ENCODE results near the gene MAD1L1.

MAD1L1 gene

DNA sequence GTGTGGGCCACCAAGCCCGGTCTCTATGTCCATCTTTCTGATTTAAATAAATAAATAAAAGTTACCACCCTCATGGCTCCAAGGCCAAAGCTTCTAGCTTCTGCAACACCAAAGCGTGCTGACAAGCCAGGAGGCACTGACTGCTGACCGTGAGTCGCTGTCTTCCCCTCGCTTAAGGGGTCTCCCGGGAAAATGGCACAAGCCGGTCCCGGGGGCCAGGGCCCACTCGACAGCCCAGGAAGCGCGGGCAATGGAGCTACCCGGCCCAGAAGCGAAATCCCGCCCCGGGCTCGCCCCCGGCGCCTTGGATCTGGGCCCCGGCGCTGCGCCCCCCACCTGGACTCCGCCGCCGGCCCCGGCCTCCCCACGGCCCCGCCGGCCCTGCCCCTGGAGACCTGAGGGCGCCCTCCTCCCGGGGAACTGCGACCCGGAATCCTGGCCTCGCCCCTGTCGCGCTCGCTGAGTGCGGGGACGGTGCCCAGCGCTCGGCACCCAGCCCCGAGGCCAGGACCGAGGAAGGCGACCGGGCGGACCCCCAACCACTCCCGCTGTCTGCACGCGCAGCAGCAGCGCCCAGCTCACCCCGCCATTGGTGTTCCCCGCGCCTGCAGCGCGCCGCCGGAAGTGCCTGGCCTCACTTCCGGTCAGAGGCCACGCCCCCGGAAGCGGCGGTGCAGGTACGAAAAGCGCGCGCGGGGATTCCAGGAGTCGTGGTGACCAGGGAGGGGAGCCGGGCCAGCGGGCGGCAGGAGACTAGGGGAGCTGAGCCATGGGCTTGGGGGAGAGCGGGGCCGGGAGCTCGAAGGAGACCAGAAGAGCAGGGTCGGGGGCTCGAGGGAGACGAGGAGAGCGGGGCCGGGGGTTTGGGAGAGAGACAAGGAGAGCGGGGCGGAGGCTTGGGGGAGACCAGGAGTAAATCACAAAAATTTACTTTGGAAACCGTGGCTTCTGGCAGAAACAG is 9.1 kb upstream of the MAD1L1 start, which contains the start of the genes MRM2 and NUDT1:
Gene MRM2 (minus strand): TSS at position 626 of the 961 bp plus-strand sequence. CDS start 36 bp downstream, at position 590.
Gene NUDT1 (plus strand): TSS at position 647 of the 961 bp plus-strand sequence. CDS start 2,349 bp downstream, outside the sequence.
- peak; percentile 68 for DNase-seq

DNA sequence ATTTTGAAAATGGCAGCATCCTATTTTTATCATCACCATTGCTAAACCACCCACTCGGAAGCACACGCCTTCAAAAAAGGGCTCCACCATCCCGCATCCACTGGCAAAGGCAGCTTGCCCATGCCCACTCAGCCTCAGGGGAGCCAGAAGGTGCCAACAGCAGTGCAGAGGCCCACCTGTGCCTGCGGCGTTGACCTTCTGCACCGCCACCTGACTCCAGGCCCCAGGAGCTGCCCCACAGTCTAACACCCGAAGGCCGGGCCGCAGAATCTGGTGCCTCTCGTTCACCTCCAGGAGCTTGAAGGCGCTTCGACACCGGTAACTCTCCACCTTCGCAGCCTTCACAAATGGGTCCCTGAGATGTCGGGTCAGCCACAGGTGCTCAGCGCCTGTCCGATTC is 6.5 kb upstream of the MAD1L1 start:
- DNase-seq, result no peak

- DNase-seq, result no peak
Measured at GRCh38 chr7:2237109-2237602, 4.4 kb upstream of the MAD1L1 start.

- DNase-seq, result no peak
Measured at GRCh38 chr7:2233926-2234325, 1.2 kb upstream of the MAD1L1 start.

DNA sequence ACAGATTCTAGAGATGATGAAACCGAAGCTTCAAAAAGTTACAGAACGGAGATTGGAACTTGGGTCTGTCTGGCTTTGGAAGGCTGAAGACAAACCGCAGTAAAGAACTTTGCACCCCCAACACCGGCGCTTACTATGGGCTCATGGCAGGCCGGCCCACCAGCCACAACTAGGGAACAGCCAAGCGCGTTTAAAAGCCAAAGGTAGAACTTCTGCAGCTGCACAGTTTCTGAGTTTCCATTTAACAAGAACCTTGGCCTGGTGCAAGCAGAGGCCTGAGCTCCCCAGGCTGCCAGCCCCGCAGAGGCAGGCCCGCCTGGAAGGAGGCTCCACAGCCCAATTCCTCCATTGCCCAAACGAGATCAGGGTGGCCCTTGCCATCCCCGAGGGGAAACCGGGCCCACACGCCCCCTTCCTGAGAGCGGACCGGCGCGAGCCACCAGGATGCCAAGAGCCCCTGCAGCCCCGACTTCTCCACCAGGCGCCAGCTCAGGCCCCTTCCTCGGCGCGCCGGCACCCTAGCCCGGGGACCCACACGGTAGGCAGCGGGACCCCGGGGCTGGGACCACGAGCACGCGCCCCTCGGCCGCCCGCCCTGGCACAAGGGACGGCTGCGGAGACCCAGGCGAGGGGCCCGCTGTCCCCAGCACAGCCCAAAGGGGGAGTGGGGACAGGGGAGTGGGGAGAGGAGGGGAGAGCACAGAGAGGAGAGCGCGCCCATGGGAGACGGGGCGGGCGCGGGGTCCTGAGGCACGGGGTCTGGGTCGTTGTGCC is 566 bp downstream of the MAD1L1 start:
- no peak for DNase-seq

GRCh38 chr7:2230882-2231281 is 1.9 kb downstream of the MAD1L1 start:
- DNase-seq, result no peak

GRCh38 chr7:2230226-2230625 is 2.5 kb downstream of the MAD1L1 start:
- no peak for DNase-seq

GRCh38 chr7:2229467-2229866 is 3.3 kb downstream of the MAD1L1 start:
- no peak for DNase-seq

DNA sequence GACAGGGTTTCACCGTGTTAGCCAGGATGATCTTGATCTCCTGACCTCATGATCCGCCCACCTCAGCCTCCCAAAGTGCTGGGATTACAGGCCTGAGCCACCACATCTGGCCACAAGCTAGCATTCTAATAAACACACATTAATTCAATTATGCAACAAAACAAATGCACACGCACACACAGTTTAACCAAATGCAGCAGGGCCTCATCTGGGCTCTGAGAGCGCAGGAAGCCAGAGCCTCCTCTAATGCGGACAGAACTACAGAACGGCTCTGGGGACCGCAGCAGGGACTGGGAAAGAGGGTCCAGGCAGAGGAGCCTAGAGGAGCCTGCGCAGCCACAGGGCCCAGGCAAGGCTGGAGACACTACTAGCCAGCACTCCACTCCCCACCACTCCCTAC is 3.8 kb downstream of the MAD1L1 start:
- no peak for DNase-seq

DNA sequence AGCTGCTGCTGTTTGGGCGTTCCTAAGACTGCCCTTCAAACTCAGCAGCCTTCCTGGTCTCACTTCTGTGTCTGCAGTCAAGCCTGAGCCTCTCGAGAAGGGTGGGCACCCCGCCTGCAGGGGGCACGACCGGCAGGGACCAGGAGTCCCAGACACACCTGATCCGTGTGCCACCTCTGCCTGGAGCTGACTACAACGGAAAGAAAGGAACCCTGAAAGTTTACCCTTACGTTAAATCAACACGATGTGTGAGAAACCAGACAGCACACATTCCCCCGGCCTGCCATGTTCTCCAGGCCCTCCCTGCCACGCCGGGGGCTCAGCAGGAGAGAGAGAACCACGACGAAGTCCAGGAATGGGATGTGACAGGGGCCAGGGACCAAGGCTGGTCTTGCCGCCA is 5.0 kb downstream of the MAD1L1 start:
- DNase-seq, result no peak

- no peak for DNase-seq
Measured at GRCh38 chr7:2225830-2226229, 6.9 kb downstream of the MAD1L1 start.

GRCh38 chr7:2225336-2225735 is 7.4 kb downstream of the MAD1L1 start:
- DNase-seq, result no peak

- DNase-seq, result no peak
Measured at GRCh38 chr7:2224934-2225333, 7.8 kb downstream of the MAD1L1 start.

DNA sequence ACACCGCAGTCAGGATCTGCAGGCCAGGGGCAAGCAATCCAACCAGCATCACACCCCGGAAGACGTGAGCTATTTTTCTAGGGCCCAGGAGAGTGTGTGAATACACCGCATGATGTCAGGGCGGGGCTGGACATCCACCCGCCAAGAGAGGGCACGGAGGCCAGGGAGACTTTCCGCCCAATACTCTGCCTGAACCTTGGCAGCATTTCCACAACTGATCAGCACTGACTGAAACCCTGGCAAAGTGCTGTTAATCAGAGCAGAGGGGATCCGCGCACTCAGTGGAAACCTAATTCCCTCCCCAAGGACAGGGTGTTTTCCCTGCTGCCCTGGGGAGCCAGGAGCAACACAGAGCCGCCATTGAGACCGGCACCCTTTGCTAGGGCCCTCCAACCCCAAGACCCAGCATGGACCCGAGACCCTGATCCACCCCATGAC is 8.2 kb downstream of the MAD1L1 start:
- no peak for DNase-seq

- DNase-seq, result no peak
Measured at GRCh38 chr7:2223321-2223720, 9.4 kb downstream of the MAD1L1 start.

DNA sequence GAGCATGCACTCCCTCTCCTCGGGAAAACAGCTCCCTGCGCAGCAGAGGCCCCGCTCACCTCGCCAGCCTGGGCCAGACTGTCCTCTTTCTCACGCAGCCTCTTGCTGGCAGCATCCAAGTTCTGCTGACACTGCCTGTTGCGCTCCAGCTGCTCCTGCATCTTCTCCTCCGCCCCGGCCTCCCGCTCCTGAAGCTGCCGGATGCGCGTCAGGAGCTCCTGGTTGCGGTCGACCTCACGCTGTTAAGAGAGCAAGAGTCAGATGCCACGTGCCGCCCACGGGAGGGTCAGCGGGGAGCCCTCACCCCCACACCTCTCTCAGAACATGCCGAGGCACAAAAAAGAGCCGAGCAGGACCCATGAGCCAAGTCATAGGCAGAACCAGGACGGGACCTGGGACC is 10.2 kb downstream of the MAD1L1 start:
- no peak for DNase-seq

DNA sequence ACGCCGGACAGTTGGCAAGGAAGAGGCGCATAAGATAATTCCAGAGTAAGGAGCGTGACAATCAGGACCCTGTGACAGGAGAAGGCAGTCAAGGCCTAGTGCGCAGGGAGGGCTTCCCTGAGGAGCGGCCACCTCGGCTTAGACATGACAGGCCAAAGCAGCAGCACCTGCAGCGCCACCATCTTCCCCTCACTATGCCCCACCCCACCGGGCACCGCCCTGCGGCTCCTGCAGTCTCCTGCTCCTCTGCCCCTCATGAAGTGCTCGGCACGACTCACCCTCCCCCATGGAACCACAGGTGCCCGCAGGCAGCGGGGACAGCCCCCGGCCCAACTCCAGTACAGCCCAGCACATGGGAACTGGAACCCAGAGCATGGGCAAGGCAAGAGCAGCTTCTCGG is 11.8 kb downstream of the MAD1L1 start:
- no peak for DNase-seq

DNA sequence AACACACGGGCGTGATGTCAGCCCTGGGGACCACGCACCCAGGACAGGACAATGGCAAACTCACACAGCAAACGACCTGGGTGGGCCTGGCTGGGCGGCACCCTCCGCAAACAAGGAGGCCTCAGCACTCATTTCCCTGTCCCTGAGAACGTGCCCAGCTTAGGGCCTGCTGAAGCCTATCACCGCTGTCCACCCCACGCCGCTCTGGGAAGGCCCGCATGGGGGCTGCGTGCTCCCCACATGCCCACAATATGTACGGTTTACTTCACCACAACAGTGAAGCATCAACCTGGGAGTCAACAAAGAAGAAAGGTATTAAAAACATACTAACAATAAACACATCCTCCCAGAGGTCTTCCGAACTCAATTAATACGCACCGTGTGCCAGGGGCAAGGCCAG is 12.2 kb downstream of the MAD1L1 start:
- DNase-seq, result no peak

DNA sequence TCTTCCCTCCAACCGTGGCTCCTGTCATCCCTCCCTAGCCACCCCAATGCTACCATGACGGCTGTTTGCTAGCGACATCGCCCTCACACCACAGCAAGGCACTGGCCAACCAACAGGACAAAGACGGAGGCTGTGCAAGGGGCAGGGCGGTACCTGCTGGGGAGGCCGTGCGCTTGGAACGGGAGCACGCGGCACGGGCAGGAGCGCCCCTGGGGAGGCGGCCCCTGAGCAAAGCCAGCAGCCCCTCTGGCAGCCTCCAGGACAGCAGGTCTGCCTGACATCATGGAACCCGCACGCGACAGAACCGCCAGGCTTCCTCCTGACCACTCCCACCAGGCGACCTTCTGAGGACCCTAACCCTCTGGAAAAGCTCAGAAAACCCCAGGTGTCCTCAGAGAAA is 12.7 kb downstream of the MAD1L1 start:
- no peak for DNase-seq

GRCh38 chr7:2219606-2220005 is 13.1 kb downstream of the MAD1L1 start:
- no peak for DNase-seq

- no peak for DNase-seq
Measured at GRCh38 chr7:2219136-2219535, 13.6 kb downstream of the MAD1L1 start.

DNA sequence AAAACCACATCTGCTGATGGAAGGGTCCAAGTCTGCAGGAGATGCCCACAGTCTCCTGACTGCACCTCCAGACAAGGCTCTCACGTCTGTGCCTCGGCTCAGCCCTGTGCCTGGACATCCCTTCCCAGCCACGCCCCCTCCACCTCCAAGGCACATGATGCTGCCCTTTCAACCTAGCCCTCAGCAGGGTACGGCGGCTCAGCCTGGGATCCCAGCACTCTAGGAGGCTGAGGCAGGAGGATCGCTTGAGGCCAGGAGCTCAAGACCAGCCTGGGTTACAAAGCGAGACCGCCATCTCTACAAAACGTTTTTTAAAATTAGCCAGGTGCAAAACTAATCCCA is 14.3 kb downstream of the MAD1L1 start:
- DNase-seq, result no peak

DNA sequence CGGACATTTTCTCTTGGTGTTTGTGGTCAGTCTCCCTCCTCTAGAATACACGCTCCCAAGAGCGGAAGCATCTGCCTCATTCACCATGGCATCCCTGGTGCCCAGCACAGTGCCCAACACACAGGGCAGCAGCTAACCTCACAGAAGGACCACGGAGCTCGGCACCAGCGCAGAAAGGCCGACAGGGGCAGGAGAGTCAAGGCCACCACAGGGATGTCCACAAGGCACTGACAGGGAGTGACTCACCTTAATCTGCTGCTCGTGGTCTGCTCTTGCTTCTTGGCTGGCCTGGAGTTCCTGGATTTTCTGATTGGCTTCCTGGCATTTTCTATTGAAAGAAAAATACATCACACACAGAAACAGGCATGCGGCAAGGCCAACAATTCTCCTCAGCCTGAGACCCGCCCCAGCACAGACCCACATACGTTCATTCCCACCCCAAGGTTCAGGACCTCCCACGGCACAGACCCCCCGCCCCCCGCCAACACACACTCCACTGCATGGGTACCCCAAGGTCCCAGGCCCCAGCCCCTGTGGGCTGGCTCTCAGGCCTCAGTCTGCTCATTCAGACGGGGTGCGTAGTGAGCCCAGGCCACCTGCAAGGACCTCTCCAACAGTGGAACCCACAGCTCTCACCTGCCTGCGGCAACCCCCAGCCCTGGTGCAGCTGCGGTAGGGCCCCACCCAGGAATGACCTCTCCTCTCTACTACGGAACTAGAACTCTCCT is 14.9 kb downstream of the MAD1L1 start:
- DNase-seq, result no peak
